Esophagus squamous epithelium (tissue), 4 donors: Measurements from ENCODE around the gene CDC6.

Experiments
- CTCF ChIP-seq, 6 experiments: fragments of 450-650 bp in 4 of 6; fragments of 200-600 bp in 2 of 6; sonication (generic) in 2 of 6; IDR thresholded peaks; one replicate each; pipeline ENCODE4 v1.5.1; 2016 to 2019; ENCODE audit warnings: antibody characterized with exemption in 6 of 6, mild to moderate bottlenecking in 4 of 6, moderate library complexity in 4 of 6
- POLR2A ChIP-seq, 4 donors: fragments of 450-650 bp; IDR thresholded peaks; one replicate each; pipeline ENCODE4 v1.6.1; 2017; ENCODE audit warnings: antibody characterized with exemption in 4 of 4, mild to moderate bottlenecking in 4 of 4, moderate library complexity in 3 of 4

- TF ChIP-seq CTCF (IDR thresholded peaks at IDR 0.05), result no peak
- no peak for TF ChIP-seq POLR2A (IDR thresholded peaks at IDR 0.05)
Measured at GRCh38 chr17:40321961-40322357, 34.3 kb downstream of the CDC6 start.
